Activated CD4-positive, alpha-beta T cell treated with anti-CD3 and anti-CD28 coated beads for 4 hours (primary cell): ENCODE results near the gene SLC12A4.
"Not testable (repeated sequence)": the region's sequence is repeated elsewhere in the genome, so short reads cannot be mapped to it uniquely, and the experiment has no call there.

ENCODE experiments used
- DNase-seq, 2 donors: peaks; one replicate each; pipeline ENCODE4 v3.0.0-alpha.2; 2020

SLC12A4 gene

GRCh38 chr16:67968400-67969253, at the start of gene SLC12A4:
TSS of gene SLC12A4 (minus strand) at chr16:67968637. CDS start at chr16:67968553, 84 bp downstream.
- DNase-seq = peak; percentile 77 to 78

- DNase-seq = no peak
These were observed 47.2 kb upstream of the SLC12A4 start, which contains the start of gene DPEP2NB for GRCh38 chr16:68015681-68016080. TSS of gene DPEP2NB (minus strand) at chr16:68015911. CDS start at chr16:68015770, 141 bp downstream.

GRCh38 chr16:68013440-68013839, 45.0 kb upstream of the SLC12A4 start:
- DNase-seq = no peak

GRCh38 chr16:68009872-68010271, 41.4 kb upstream of the SLC12A4 start:
- DNase-seq = not testable (repeated sequence)

- DNase-seq = no peak
These were observed 40.8 kb upstream of the SLC12A4 start for GRCh38 chr16:68009157-68009735.

GRCh38 chr16:68005786-68006286, 37.4 kb upstream of the SLC12A4 start:
- no peak for DNase-seq

GRCh38 chr16:68005211-68005610, 36.8 kb upstream of the SLC12A4 start:
- no peak for DNase-seq

GRCh38 chr16:68003031-68003430, 34.6 kb upstream of the SLC12A4 start:
- no peak for DNase-seq

GRCh38 chr16:68000450-68000849, 32.0 kb upstream of the SLC12A4 start:
- no peak for DNase-seq

GRCh38 chr16:67999985-68000384, 31.5 kb upstream of the SLC12A4 start:
- no peak for DNase-seq

- DNase-seq = not testable (repeated sequence)
These were observed 30.6 kb upstream of the SLC12A4 start, which contains the start of gene DPEP2 for GRCh38 chr16:67998779-67999688. TSS of gene DPEP2 (minus strand) at chr16:67999484. CDS start at chr16:67993212, 6,272 bp downstream.

- not testable (repeated sequence) for DNase-seq
These were observed 29.9 kb upstream of the SLC12A4 start for GRCh38 chr16:67998231-67998778.

- no peak for DNase-seq
These were observed 28.2 kb upstream of the SLC12A4 start for GRCh38 chr16:67996666-67997065.

GRCh38 chr16:67995423-67995822, 27.0 kb upstream of the SLC12A4 start:
- DNase-seq = peak in 1 of 2 donors; percentile 32

GRCh38 chr16:67994040-67994408, 25.6 kb upstream of the SLC12A4 start:
- DNase-seq = not testable (repeated sequence)

GRCh38 chr16:67993207-67994039, 25.0 kb upstream of the SLC12A4 start:
- DNase-seq = peak; percentile 74 to 75

GRCh38 chr16:67992661-67993206, 24.3 kb upstream of the SLC12A4 start:
- DNase-seq = no peak

GRCh38 chr16:67990018-67990386, 21.6 kb upstream of the SLC12A4 start:
- no peak for DNase-seq

- DNase-seq = no peak
These were observed 21.0 kb upstream of the SLC12A4 start for GRCh38 chr16:67989322-67990017.

- DNase-seq = no peak
These were observed 20.2 kb upstream of the SLC12A4 start for GRCh38 chr16:67988675-67989074.
